ENCODE data around the gene ARID1B.

DNA sequence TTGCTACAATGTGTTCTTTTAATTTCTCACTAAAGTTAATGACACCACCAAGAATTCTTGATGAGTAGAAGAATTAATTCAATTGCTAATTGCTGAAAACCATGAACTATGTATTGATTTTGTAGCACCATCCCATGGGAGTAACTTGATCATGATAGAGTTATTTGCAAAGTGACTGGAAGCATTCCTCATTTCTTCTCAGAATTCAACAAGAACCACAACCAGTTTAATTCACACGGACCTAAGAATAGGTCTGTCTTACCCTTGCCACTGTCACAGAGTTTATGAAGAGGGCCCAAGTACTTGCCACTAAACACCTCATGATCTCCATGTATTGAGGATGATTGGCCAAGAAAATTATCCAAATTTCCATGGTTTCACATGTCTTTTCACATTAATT is 324.0 kb downstream of the ARID1B start:
- TF ChIP-seq EGR1 (conservative IDR thresholded peaks at IDR 0.05) (no peak), ZNF316 (IDR thresholded peaks at IDR 0.05) (no peak)
